Stomach (tissue), 9 donors: ENCODE data around the gene SIGLECL1. TPM values are rescaled to one million over a fixed set of nuclear protein-coding genes. Genes with fewer than 3 reads are reported as not detected.

Experiments used
- DNase-seq, 2 donors: peaks; one replicate each; pipeline versions ENCODE4 v3.0.0 to v3.0.0-alpha.2; 2013 to 2019
- H3K27ac ChIP-seq, 5 donors: fragments of 200-600 bp in 4 of 5; sonication (generic) in 4 of 5; one replicate each; pipeline ENCODE4 v1.5.1; 2013 to 2019; ENCODE audit warnings: mild to moderate bottlenecking in 1 of 5, moderate library complexity in 1 of 5
- H3K27me3 ChIP-seq, 3 donors: fragments of 200-600 bp; sonication (generic); one replicate each; pipeline ENCODE4 v1.5.1; 2017 to 2019; ENCODE audit warnings: mixed run types in 1 of 3
- H3K36me3 ChIP-seq, 4 donors: fragments of 200-600 bp; sonication (generic); 1 replicate in 3 of 4; 2 replicates in 1 of 4; pipeline ENCODE4 v1.5.1; 2016 to 2019
- H3K4me1 ChIP-seq, 4 donors: fragments of 200-600 bp; sonication (generic); one replicate each; pipeline ENCODE4 v1.5.1; 2016 to 2019
- H3K4me3 ChIP-seq, 4 donors: fragments of 200-600 bp; sonication (generic) in 3 of 4; one replicate each; pipeline ENCODE4 v1.5.1; 2016 to 2019; ENCODE audit warnings: mild to moderate bottlenecking in 1 of 4
- H3K9me3 ChIP-seq, 4 donors: fragments of 200-600 bp; sonication (generic); one replicate each; pipeline ENCODE4 v1.5.1; 2016 to 2019
- EP300 ChIP-seq: sonication (generic); formaldehyde crosslinking; IDR thresholded peaks from one replicate; pipeline ENCODE4 v1.6.1; 2017; ENCODE audit warnings: antibody characterized with exemption
- POLR2A ChIP-seq, 4 donors: fragments of 450-650 bp; IDR thresholded peaks; one replicate each; pipeline ENCODE4 v1.6.1; 2016; ENCODE audit warnings: antibody characterized with exemption in 4 of 4, control low read depth in 2 of 4, mild to moderate bottlenecking in 1 of 4, moderate library complexity in 1 of 4
- POLR2AphosphoS5 ChIP-seq, 3 donors: sonication (generic); formaldehyde crosslinking; IDR thresholded peaks; one replicate each; pipeline ENCODE4 v1.6.1; 2016; ENCODE audit warnings: antibody characterized with exemption in 3 of 3
- WGBS, 5 donors: extraction: QIAGEN DNeasy Blood & Tissue Kit in 3 of 5; methylation state at CpG; one replicate each; pipeline versions ENCODE4 v1.1.5 to v1.1.7; 2013 to 2018; 5-methylcytosine and 5-hydroxymethylcytosine counted together
- intact Hi-C: fragments of 100-400 bp; cut with DNase I; formaldehyde crosslinking; loops from one replicate; pipeline ENCODE4 v1.15.1; 2023; ENCODE audit warnings: low total_unique reads
- polyA plus RNA-seq, 3 donors: library from polyadenylated mRNA; stranded (reverse); fragments of 200-250 nt; gene quantifications; one replicate each; pipeline ENCODE4 v1.2.3, GENCODE V29; 2013
- total RNA-seq, 5 donors: library from RNA; depleted of rRNA; stranded (reverse); fragments of >200 nt; gene quantifications; one replicate each; pipeline versions ENCODE4 v1.1.0 to v1.2.3, GENCODE V29; 2014 to 2016
- TF ChIP-seq, protein P1 (sequence below), 7 experiments: fragments of 450-650 bp in 4 of 7; fragments of 200-600 bp in 3 of 7; sonication (generic) in 3 of 7; IDR thresholded peaks; one replicate each; pipeline ENCODE4 v1.5.1; 2016 to 2019; ENCODE audit warnings: antibody characterized with exemption in 7 of 7, control low read depth in 2 of 7, mild to moderate bottlenecking in 1 of 7
- donor health status: healthy with polysubstance abuse.
- donor health status: Bipolar disorder and iron deficiency.
- donor health status: healthy.

The SIGLECL1 gene
- total and polyA plus RNA-seq, 8 donors, result not detected

DNA sequence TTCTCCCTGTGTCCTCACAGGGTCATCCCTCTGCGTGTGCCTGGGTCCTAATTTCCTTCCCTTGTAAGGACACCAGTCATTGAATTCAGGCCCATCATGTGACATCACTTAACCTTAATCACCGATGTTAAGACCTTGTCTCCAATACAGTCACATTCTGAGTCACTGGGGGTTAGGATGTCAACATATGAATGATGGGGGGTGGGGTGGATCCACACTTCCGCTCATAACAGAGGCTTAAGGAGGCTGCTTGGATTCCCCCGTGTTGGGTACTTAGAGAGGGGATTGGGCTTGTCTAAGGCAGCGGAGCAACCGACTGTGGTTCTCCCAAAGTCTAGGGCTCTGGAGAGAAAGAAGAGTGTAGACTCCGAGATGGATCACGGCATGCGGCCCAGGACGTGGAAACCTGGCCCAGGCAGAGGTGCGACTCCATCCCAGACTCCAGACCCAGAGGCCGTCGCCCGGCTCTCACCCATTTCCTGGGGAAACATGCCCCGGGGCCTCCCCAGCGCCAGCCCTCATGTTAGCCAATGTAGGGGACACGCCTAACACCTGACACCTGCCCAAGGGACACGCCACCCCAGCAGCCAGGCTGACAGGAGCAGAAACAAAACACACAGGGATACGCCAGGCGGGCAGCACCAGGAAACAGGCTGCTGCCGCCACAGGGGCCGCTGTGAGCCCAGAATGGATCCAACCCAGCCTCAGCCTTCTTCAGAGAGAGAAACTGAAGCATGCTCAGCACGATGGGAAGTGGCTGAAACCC is 43.5 kb downstream of the SIGLECL1 start:
- Histone ChIP-seq H3K4me1 (no peaks in the 10 kb centered on the region), H3K36me3 (no peaks in the 10 kb centered on the region), H3K27me3 (peaks cover 0 to 58% (median 11%) of the 10 kb centered on the region in 3 donors), H3K27ac (no peak overlapping the region), H3K4me3 (no peak overlapping the region), H3K9me3 (peaks cover 0 to 7% (median 6%) of the 10 kb centered on the region in 4 donors)
- no peak for DNase-seq
- 64 to 73% (median 71%) methylated on average over 20 to 23 of the region's 23 CpGs for WGBS, 5 donors
- intact Hi-C loops, result no loop called here
- no peak for TF ChIP-seq POLR2AphosphoS5 (IDR thresholded peaks at IDR 0.05)

- H3K9me3 ChIP-seq, result peaks cover 0 to 7% (median 6%) of the 10 kb centered on the region in 4 donors
- DNase-seq, result no peak
- TF ChIP-seq, protein P1, sequence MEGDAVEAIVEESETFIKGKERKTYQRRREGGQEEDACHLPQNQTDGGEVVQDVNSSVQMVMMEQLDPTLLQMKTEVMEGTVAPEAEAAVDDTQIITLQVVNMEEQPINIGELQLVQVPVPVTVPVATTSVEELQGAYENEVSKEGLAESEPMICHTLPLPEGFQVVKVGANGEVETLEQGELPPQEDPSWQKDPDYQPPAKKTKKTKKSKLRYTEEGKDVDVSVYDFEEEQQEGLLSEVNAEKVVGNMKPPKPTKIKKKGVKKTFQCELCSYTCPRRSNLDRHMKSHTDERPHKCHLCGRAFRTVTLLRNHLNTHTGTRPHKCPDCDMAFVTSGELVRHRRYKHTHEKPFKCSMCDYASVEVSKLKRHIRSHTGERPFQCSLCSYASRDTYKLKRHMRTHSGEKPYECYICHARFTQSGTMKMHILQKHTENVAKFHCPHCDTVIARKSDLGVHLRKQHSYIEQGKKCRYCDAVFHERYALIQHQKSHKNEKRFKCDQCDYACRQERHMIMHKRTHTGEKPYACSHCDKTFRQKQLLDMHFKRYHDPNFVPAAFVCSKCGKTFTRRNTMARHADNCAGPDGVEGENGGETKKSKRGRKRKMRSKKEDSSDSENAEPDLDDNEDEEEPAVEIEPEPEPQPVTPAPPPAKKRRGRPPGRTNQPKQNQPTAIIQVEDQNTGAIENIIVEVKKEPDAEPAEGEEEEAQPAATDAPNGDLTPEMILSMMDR (IDR thresholded peaks at IDR 0.05), result no peak
- no peak for TF ChIP-seq POLR2AphosphoS5 (IDR thresholded peaks at IDR 0.05)
- no peak for TF ChIP-seq EP300
- TF ChIP-seq POLR2A (IDR thresholded peaks at IDR 0.05), result no peak
- intact Hi-C loops, result no loop called here
- peaks cover 0 to 58% (median 11%) of the 10 kb centered on the region in 3 donors for H3K27me3 ChIP-seq
- no peaks in the 10 kb centered on the region for H3K4me1 ChIP-seq
- no peaks in the 10 kb centered on the region for H3K36me3 ChIP-seq
- 39 to 64% (median 54%) methylated on average over 6 to 12 of the region's 12 CpGs for WGBS, 5 donors
- no peak overlapping the region for H3K4me3 ChIP-seq
- H3K27ac ChIP-seq, result no peak overlapping the region
Observed at GRCh38 chr19:51294977-51295375, 44.1 kb downstream of the SIGLECL1 start.

- Histone ChIP-seq H3K4me1 (no peaks in the 10 kb centered on the region), H3K9me3 (peaks cover 0 to 2% (median 2%) of the 10 kb centered on the region in 4 donors), H3K36me3 (no peaks in the 10 kb centered on the region), H3K4me3 (no peak overlapping the region), H3K27me3 (peaks cover 0 to 58% (median 11%) of the 10 kb centered on the region in 3 donors), H3K27ac (no peak overlapping the region)
- WGBS, 5 donors, result 38 to 45% (median 39%) methylated on average over 15 of the region's 15 CpGs
- TF ChIP-seq, protein P1 (IDR thresholded peaks at IDR 0.05), result no peak
- TF ChIP-seq POLR2A (IDR thresholded peaks at IDR 0.05) (no peak), EP300 (no peak), POLR2AphosphoS5 (IDR thresholded peaks at IDR 0.05) (no peak)
- no peak for DNase-seq
- intact Hi-C loops, result no loop called here
Observed at GRCh38 chr19:51295382-51296126, 44.7 kb downstream of the SIGLECL1 start.

DNA sequence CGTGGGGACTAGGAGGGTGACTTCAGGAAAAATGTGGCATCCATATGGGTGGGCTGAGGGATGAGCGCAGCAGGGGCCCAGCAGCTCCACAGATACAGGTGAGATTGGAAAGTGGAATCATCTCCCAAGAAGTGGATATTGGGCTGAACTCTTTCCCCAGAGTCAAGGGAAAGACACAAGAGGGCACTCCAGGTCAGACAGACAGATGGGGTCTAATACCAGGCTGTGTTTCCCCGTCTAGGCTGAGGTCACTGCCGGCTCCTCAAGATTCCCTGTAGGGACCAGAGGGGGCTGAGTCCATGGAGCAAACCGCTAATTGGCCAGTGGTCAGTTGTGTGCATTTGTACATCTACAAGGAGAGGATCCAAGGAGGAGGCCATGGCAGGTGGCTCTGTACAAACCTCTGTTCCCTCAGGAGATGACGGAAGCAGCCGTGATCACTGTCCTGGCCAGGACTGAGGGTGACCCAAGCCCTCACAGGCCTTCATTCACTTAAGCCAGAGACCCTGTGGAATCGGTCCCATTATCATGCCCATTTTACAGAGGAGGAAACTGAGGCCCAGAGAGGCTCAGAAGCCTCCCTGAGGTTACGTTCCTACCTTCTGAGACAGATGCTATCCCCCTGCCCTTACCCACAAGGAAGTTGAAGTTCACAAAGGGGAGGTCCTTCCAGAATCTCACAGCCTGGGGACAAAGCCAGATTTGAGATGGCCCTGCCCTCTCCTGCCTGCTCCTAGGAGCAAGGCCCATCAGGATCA is 45.6 kb downstream of the SIGLECL1 start:
- no peaks in the 10 kb centered on the region for H3K36me3 ChIP-seq
- H3K4me1 ChIP-seq, result no peaks in the 10 kb centered on the region
- intact Hi-C loops, result no loop called here
- H3K9me3 ChIP-seq, result peaks cover 0 to under 1% (median 0%) of the 10 kb centered on the region in 4 donors
- H3K27ac ChIP-seq, result no peak overlapping the region
- 51 to 80% (median 61%) methylated on average over 5 to 9 of the region's 9 CpGs for WGBS, 5 donors
- no peak overlapping the region for H3K4me3 ChIP-seq
- DNase-seq, result no peak
- no peak for TF ChIP-seq EP300
- no peak for TF ChIP-seq POLR2AphosphoS5 (IDR thresholded peaks at IDR 0.05)
- peaks cover 0 to 56% (median 11%) of the 10 kb centered on the region in 3 donors for H3K27me3 ChIP-seq

DNA sequence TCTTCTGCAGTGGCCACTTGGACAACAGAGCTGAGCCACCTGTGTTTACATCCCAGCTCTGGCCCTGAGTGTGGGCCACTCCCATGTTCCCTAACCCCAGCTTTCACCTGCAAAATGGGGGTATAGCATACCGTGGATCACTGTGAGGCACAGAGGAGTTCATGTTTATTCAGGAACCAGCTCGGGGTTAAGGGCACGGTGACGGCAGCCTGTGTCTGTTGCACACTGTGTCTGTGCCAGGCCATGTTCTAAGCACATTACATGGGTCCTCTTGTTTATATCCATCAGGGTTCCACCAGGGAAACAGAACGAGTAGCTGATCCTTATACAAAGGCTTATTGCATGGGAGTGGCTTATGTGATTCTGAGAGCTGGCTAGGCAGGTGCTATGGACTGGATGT is 46.5 kb downstream of the SIGLECL1 start:
- Histone ChIP-seq H3K27ac (no peak overlapping the region), H3K36me3 (no peaks in the 10 kb centered on the region), H3K9me3 (peaks cover 0 to 9% (median 6%) of the 10 kb centered on the region in 4 donors), H3K4me3 (no peak overlapping the region), H3K27me3 (peaks cover 0 to 56% (median 11%) of the 10 kb centered on the region in 3 donors), H3K4me1 (no peaks in the 10 kb centered on the region)
- intact Hi-C loops, result no loop called here
- TF ChIP-seq EP300 (no peak), POLR2A (IDR thresholded peaks at IDR 0.05) (no peak), POLR2AphosphoS5 (IDR thresholded peaks at IDR 0.05) (no peak)
- TF ChIP-seq, protein P1 (IDR thresholded peaks at IDR 0.05), result no peak
- 44 to 55% (median 49%) methylated on average over 5 of the region's 5 CpGs for WGBS, 5 donors
- no peak for DNase-seq
